NB4 (cell line): ENCODE data around the gene SMARCA2.

Source experiments
- POLR2A ChIP-seq: IDR thresholded peaks from 2 replicates; pipeline ENCODE4 v1.6.1; 2011; ENCODE audit warnings: mild to moderate bottlenecking; ENCODE audit not compliant: insufficient read length; ENCODE audit errors: extremely low read depth
- TF ChIP-seq, protein P1 (sequence below): IDR thresholded peaks from one replicate; pipeline ENCODE4 v1.5.1; 2012; ENCODE audit warnings: low read depth, low read length

DNA sequence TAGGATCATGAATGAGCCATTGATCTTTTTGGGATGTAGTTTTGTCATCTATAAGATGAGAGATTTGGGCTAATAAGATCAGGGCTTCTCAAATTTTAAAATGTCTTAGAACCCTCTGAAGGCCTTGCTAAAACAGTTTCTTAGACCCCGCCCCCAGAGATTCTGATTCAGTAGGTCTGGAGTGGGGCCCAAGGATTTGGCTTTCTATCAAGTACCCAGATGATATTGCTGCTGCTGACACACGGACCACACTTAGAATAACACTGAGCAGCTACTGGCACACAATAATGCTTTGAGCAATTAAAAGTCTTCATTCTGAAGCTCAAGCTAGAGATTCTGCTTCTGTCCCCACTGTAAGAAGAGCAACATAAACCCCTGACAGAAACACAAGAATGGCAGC is 216.7 kb downstream of the SMARCA2 start:
- TF ChIP-seq, protein P1, sequence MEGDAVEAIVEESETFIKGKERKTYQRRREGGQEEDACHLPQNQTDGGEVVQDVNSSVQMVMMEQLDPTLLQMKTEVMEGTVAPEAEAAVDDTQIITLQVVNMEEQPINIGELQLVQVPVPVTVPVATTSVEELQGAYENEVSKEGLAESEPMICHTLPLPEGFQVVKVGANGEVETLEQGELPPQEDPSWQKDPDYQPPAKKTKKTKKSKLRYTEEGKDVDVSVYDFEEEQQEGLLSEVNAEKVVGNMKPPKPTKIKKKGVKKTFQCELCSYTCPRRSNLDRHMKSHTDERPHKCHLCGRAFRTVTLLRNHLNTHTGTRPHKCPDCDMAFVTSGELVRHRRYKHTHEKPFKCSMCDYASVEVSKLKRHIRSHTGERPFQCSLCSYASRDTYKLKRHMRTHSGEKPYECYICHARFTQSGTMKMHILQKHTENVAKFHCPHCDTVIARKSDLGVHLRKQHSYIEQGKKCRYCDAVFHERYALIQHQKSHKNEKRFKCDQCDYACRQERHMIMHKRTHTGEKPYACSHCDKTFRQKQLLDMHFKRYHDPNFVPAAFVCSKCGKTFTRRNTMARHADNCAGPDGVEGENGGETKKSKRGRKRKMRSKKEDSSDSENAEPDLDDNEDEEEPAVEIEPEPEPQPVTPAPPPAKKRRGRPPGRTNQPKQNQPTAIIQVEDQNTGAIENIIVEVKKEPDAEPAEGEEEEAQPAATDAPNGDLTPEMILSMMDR: no peak
- no peak for TF ChIP-seq POLR2A
